Measurements from ENCODE around the gene IPO9. TPM values are rescaled to one million over a fixed set of nuclear protein-coding genes. Genes with fewer than 3 reads are reported as not detected.
"Not testable (repeated sequence)": the region's sequence is repeated elsewhere in the genome, so short reads cannot be mapped to it uniquely, and the experiment has no call there.

The IPO9 gene
- total RNA-seq, 2 experiments from 2014 or later: 63.9 to 65.7 TPM

- DNase-seq: no peak
- no peaks in the 10 kb centered on the region for H3K9me3 Mint-ChIP-seq
- intact Hi-C loops (cut with micrococcal nuclease): no loop called here
- no peak overlapping the region for H3K4me3 Mint-ChIP-seq
- peaks cover 40% of the 10 kb centered on the region for H3K4me1 Mint-ChIP-seq (ENCODE audit: low read depth)
- CTCF ChIA-PET: no interaction called here
- H3K27ac Mint-ChIP-seq: no peak overlapping the region
- H3K36me3 Mint-ChIP-seq (ENCODE audit: low read depth): peaks cover 16% of the 10 kb centered on the region
- H3K27me3 Mint-ChIP-seq (ENCODE audit: low read depth): no peaks in the 10 kb centered on the region
Measured at GRCh38 chr1:201840055-201840454, 11.1 kb downstream of the IPO9 start.

GRCh38 chr1:201840490-201840889, 11.5 kb downstream of the IPO9 start:
- intact Hi-C loops (cut with micrococcal nuclease): no loop called here
- Mint-ChIP-seq H3K4me1 (ENCODE audit: low read depth) (peaks cover 40% of the 10 kb centered on the region), H3K27me3 (ENCODE audit: low read depth) (no peaks in the 10 kb centered on the region), H3K4me3 (no peak overlapping the region), H3K9me3 (no peaks in the 10 kb centered on the region), H3K36me3 (ENCODE audit: low read depth) (peaks cover 14% of the 10 kb centered on the region), H3K27ac (no peak overlapping the region)
- no peak for DNase-seq
- CTCF ChIA-PET: no interaction called here

DNA sequence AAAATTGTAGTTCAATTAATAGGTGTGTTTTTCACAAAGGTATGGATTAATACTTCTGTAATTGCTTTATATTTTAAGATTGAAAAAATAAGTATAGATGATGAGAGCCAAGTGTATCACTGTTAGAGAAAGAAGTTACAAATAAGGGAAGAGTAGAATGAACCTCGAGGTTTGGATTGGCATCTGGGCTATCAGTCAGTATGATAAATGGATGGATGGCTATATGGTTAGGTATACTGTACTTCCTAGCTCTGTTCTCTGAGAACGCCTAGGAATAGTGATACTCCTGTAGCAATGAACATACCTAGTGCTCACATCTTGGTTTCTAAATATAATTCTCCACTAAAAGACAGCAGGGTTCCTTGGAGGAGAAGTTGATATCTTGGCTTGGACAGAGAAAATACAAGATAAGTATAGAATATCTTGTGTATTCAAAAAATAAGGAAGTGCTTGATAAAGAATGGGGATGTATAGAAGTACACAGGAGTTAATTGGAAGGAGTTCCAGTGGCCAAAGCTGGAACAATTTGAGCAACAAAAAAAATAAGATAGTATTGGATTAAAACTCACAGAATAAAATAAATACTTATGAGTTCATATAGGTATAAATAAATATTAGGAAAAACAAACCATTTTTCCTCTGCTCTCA, 12.4 kb downstream of the IPO9 start:
- Mint-ChIP-seq H3K4me3 (no peak overlapping the region), H3K27ac (no peak overlapping the region), H3K4me1 (ENCODE audit: low read depth) (peaks cover 45% of the 10 kb centered on the region), H3K9me3 (no peaks in the 10 kb centered on the region), H3K36me3 (ENCODE audit: low read depth) (peaks cover 10% of the 10 kb centered on the region), H3K27me3 (ENCODE audit: low read depth) (no peaks in the 10 kb centered on the region)
- intact Hi-C loops (cut with micrococcal nuclease): no loop called here
- CTCF ChIA-PET: no interaction called here
- DNase-seq: no peak

DNA sequence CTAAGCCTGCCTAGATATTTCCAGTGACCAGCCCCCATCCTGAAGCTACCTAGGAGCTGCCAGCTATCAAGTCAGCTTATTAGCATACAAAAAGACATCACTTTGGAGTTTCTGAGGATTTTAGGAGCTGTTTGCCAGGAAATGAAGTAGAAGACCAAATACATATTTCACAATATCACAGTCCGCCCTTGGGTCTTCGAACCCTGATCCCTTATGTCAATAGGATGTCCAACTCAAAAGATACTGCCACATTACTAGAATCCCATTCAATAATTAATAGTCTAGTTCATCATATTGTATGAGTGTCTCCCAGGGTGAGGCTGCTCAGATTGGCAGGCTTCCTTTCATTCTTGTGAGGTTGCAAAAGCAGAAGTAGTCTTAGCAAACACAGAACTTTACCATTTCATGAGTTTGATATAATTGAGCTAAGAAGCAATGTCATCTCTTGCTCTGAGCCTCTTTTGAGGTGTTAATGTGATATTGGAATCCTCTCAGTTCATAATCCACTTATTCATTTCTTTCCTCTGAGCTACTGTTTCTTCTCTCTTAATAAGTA, 13.6 kb downstream of the IPO9 start:
- CTCF ChIA-PET: no interaction called here
- H3K27ac Mint-ChIP-seq: no peak overlapping the region
- no peaks in the 10 kb centered on the region for H3K9me3 Mint-ChIP-seq
- H3K4me3 Mint-ChIP-seq: no peak overlapping the region
- DNase-seq: no peak
- peaks cover 10% of the 10 kb centered on the region for H3K36me3 Mint-ChIP-seq (ENCODE audit: low read depth)
- peaks cover 50% of the 10 kb centered on the region for H3K4me1 Mint-ChIP-seq (ENCODE audit: low read depth)
- intact Hi-C loops (cut with micrococcal nuclease): no loop called here
- no peaks in the 10 kb centered on the region for H3K27me3 Mint-ChIP-seq (ENCODE audit: low read depth)

DNA sequence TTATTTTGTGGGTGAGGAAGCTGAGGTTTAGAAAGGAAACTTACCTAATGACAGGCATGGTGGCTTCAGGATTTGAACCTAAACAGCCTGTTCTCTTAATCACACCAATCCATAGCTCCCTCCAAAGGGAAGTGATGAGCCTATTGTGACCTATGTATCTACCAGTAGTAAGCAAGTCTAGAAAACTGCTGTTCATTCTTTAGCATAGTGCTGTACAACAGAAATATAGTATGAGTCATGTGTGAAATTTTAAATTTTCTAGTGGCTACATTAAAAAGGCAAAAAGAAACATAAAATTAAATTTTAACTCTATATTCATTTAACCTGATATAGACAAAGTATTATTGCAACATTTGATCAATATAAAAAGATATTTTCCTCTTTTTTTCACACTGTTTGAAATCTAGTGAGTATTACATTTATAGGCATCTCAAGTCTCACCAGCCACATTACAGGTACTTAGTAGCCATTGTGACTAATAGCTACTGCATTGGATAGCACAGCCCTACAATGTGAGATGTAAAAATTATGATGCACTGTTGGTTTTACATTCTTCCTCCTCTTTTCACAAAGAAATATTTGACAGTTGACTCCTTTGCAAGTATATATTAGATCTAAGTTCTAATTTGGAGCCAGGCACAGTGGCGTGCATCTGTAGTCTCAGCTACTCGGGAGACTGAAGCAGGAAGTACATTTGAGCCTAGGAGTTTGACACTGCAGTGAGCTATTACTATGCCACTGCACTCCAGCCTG, 16.6 kb downstream of the IPO9 start:
- H3K27ac Mint-ChIP-seq: no peak overlapping the region
- H3K4me1 Mint-ChIP-seq (ENCODE audit: low read depth): peaks cover 44% of the 10 kb centered on the region
- intact Hi-C loops (cut with micrococcal nuclease): no loop called here
- no peak overlapping the region for H3K4me3 Mint-ChIP-seq
- no peak for DNase-seq
- no peaks in the 10 kb centered on the region for H3K9me3 Mint-ChIP-seq
- H3K36me3 Mint-ChIP-seq (ENCODE audit: low read depth): peaks cover 15% of the 10 kb centered on the region
- no peaks in the 10 kb centered on the region for H3K27me3 Mint-ChIP-seq (ENCODE audit: low read depth)
- CTCF ChIA-PET: interaction anchor here (0.6 to 1.6 kb wide), 3 partner anchors 16 to 51 kb away, joined by 3 to 6 read pairs (median 4); partner anchors contain the start of gene IPO9

DNA sequence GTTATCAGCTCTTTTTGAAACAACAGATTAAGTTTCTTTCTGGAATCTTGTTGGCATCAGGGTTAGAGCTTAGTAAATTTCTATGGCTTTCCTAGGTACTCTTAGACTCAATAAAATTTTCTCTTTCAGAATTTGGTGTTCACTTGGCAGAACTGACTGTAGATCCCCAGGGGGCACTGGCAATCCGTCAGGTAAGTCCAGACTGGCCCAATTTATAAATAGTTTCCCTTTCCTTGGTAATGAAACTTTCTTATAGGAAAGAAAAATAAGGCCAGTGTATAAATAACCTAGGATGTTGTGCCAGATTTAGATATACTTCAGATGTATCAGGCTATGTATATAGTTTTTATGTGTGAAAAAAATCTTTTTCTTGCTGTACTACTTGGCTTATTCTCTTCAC, 18.2 kb downstream of the IPO9 start:
- DNase-seq: no peak
- H3K9me3 Mint-ChIP-seq: no peaks in the 10 kb centered on the region
- no peaks in the 10 kb centered on the region for H3K27me3 Mint-ChIP-seq (ENCODE audit: low read depth)
- no peak overlapping the region for H3K4me3 Mint-ChIP-seq
- intact Hi-C loops (cut with micrococcal nuclease): no loop called here
- H3K36me3 Mint-ChIP-seq (ENCODE audit: low read depth): peaks cover 24% of the 10 kb centered on the region
- CTCF ChIA-PET: no interaction called here
- peaks cover 37% of the 10 kb centered on the region for H3K4me1 Mint-ChIP-seq (ENCODE audit: low read depth)
- H3K27ac Mint-ChIP-seq: no peak overlapping the region

DNA sequence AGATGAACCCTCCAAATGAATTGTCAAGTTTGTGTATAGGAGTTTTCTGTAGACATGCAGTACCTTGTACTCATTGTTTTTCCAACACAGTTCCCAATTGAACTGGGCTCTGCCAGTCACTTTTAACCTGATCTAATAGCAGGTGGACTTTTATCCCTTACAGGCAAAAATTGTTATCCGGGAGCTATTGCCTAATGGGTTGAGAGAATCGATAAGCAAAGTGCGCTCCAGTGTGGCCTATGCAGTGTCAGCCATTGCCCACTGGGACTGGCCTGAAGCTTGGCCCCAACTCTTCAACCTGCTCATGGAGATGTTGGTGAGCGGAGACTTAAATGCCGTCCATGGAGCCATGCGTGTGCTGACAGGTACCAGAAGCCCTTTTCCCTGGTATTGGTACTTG, 19.3 kb downstream of the IPO9 start:
- DNase-seq: no peak
- H3K27me3 Mint-ChIP-seq (ENCODE audit: low read depth): no peaks in the 10 kb centered on the region
- H3K9me3 Mint-ChIP-seq: no peaks in the 10 kb centered on the region
- no peak overlapping the region for H3K27ac Mint-ChIP-seq
- CTCF ChIA-PET: interaction anchor here (0.5 to 1.1 kb wide), 3 partner anchors 10 to 215 kb away, joined by 3 to 4 read pairs (median 3); partner anchors contain the start of gene IPO9
- H3K4me3 Mint-ChIP-seq: no peak overlapping the region
- H3K4me1 Mint-ChIP-seq (ENCODE audit: low read depth): peaks cover 28% of the 10 kb centered on the region
- H3K36me3 Mint-ChIP-seq (ENCODE audit: low read depth): peaks cover 27% of the 10 kb centered on the region
- intact Hi-C loops (cut with micrococcal nuclease): no loop called here

DNA sequence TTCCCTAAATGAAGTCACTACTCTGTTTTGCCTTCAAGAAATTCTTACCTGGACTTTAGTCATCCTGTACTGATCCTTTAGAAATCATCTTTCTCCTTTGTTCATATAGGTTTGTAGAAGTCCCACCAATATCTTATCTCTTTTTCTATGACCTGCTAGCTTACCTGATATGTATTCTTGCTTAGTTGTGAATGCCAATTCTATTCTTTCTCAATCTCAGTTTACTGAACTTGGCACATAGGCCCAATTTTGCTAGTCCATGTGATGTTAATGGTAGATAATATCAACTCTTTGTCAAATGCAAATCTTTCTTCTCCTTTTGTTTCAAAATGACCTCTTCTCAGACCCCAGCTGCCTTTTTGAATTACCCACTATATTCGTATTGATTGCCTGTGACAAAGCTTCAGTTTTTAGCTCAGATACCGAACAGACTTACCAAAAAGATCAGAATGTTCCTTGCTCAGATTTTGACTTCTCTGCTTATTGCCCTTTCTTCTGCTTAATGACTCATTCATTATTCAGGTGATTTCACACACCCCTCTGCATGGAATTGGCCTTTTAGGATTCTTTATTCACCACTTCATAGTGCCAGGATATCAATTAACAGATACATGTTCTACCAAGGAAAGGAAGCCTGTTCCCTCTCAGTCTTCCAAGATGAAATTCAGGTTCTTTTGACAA, 20.6 kb downstream of the IPO9 start:
- CTCF ChIA-PET: interaction anchor here (1.0 to 1.5 kb wide), 2 partner anchors 11 to 286 kb away, joined by 3 read pairs; no protein-coding TSS in a partner anchor
- Mint-ChIP-seq H3K36me3 (ENCODE audit: low read depth) (peaks cover 28% of the 10 kb centered on the region), H3K4me1 (ENCODE audit: low read depth) (peaks cover 21% of the 10 kb centered on the region), H3K27me3 (ENCODE audit: low read depth) (no peaks in the 10 kb centered on the region), H3K4me3 (no peak overlapping the region), H3K9me3 (no peaks in the 10 kb centered on the region), H3K27ac (no peak overlapping the region)
- no peak for DNase-seq
- intact Hi-C loops (cut with micrococcal nuclease): no loop called here

DNA sequence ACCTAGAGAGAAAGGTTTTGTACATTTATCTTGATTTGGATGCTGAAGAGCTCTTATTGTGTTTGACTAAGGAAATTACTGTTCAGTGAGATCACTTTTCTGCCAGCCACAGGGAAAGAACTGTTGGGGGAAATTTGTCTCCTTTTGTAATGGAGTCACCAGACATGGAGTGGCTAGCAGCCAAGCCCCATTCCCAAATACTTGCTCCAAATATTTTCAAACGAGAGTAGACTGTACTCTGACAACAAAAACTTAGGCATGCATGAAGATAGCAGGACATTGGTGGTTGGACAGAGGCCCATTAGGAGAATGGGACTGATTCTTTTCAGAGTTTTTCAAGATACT, 21.1 kb downstream of the IPO9 start:
- no peak for DNase-seq
- peaks cover 32% of the 10 kb centered on the region for H3K36me3 Mint-ChIP-seq (ENCODE audit: low read depth)
- intact Hi-C loops (cut with micrococcal nuclease): no loop called here
- peaks cover 20% of the 10 kb centered on the region for H3K4me1 Mint-ChIP-seq (ENCODE audit: low read depth)
- H3K27ac Mint-ChIP-seq: no peak overlapping the region
- no peaks in the 10 kb centered on the region for H3K27me3 Mint-ChIP-seq (ENCODE audit: low read depth)
- CTCF ChIA-PET: interaction anchor here (1.0 to 1.5 kb wide), 2 partner anchors 10 to 286 kb away, joined by 3 read pairs; no protein-coding TSS in a partner anchor
- no peak overlapping the region for H3K4me3 Mint-ChIP-seq
- H3K9me3 Mint-ChIP-seq: no peaks in the 10 kb centered on the region

DNA sequence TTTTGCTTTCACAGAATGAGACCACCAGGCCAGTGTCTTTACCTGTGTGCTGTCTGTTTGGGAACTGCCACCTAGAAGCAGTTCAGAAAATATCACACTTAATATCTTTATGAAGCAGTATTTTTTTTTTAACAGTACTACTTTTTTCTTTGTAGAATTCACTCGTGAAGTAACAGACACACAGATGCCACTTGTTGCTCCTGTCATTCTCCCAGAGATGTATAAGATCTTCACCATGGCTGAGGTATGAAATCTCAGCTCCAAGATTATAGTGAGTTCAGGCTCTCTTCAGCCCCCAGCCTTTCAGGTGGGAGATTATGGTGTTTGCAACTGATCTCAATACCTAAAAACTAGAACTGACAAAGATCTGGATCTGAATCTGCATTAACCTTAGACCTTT, 23.0 kb downstream of the IPO9 start:
- CTCF ChIA-PET: no interaction called here
- Mint-ChIP-seq H3K4me3 (no peak overlapping the region), H3K36me3 (ENCODE audit: low read depth) (peaks cover 46% of the 10 kb centered on the region), H3K27ac (no peak overlapping the region), H3K9me3 (no peaks in the 10 kb centered on the region), H3K27me3 (ENCODE audit: low read depth) (no peaks in the 10 kb centered on the region), H3K4me1 (ENCODE audit: low read depth) (peaks cover 7% of the 10 kb centered on the region)
- intact Hi-C loops (cut with micrococcal nuclease): no loop called here
- no peak for DNase-seq

- peaks cover 51% of the 10 kb centered on the region for H3K36me3 Mint-ChIP-seq (ENCODE audit: low read depth)
- H3K9me3 Mint-ChIP-seq; H3K27me3 Mint-ChIP-seq (ENCODE audit: low read depth); H3K4me1 Mint-ChIP-seq (ENCODE audit: low read depth); H3K27ac Mint-ChIP-seq; DNase-seq; intact Hi-C loops (cut with micrococcal nuclease); H3K4me3 Mint-ChIP-seq: not testable (repeated sequence)
- CTCF ChIA-PET: interaction anchor here (1.4 kb wide), 1 partner anchor 12 kb away, joined by 3 read pairs; no protein-coding TSS in a partner anchor
Measured at GRCh38 chr1:201856722-201857121, 27.8 kb downstream of the IPO9 start.

GRCh38 chr1:201859424-201859823, 30.5 kb downstream of the IPO9 start:
- H3K4me3 Mint-ChIP-seq: no peak overlapping the region
- H3K27me3 Mint-ChIP-seq (ENCODE audit: low read depth): no peaks in the 10 kb centered on the region
- no peak overlapping the region for H3K27ac Mint-ChIP-seq
- no peaks in the 10 kb centered on the region for H3K4me1 Mint-ChIP-seq (ENCODE audit: low read depth)
- intact Hi-C loops (cut with micrococcal nuclease): no loop called here
- H3K36me3 Mint-ChIP-seq (ENCODE audit: low read depth): peaks cover 56% of the 10 kb centered on the region
- CTCF ChIA-PET: interaction anchor here (1.4 kb wide), 1 partner anchor 10 kb away, joined by 3 read pairs; no protein-coding TSS in a partner anchor
- H3K9me3 Mint-ChIP-seq: no peaks in the 10 kb centered on the region
- DNase-seq: no peak

All from activated naive CD4-positive, alpha-beta T cell treated with anti-CD3 and anti-CD28 coated beads for 36 hours (primary cell).